HEK293T (cell line): ENCODE results near the gene RSPH3.

Source experiments
- CTBP1 ChIP-seq: fragments of 450-650 bp; IDR thresholded peaks from 2 replicates; pipeline ENCODE4 v1.6.1; 2016; ENCODE audit warnings: borderline replicate concordance
- ELF4 ChIP-seq: fragments of 450-650 bp; IDR thresholded peaks from 2 replicates; pipeline ENCODE4 v1.6.1; 2017; ENCODE audit warnings: antibody characterized with exemption
- FOXA1 ChIP-seq: fragments of 450-650 bp; IDR thresholded peaks from 2 replicates; pipeline ENCODE4 v1.6.1; 2016; ENCODE audit warnings: mild to moderate bottlenecking
- FOXK2 ChIP-seq: fragments of 450-650 bp; IDR thresholded peaks from 2 replicates; pipeline ENCODE4 v1.6.1; 2016; ENCODE audit warnings: mild to moderate bottlenecking
- FOXM1 ChIP-seq: fragments of 450-650 bp; IDR thresholded peaks from 2 replicates; pipeline ENCODE4 v1.6.1; 2017; ENCODE audit warnings: mild to moderate bottlenecking, borderline replicate concordance
- LEF1 ChIP-seq: fragments of 450-650 bp; IDR thresholded peaks from 2 replicates; pipeline ENCODE4 v1.6.1; 2017; ENCODE audit warnings: mild to moderate bottlenecking, borderline replicate concordance
- SP1 ChIP-seq: fragments of 450-650 bp; IDR thresholded peaks from 2 replicates; pipeline ENCODE4 v1.6.1; 2017
- SUZ12 ChIP-seq: fragments of 450-650 bp; IDR thresholded peaks from 2 replicates; pipeline ENCODE4 v1.6.1; 2016; ENCODE audit warnings: mild to moderate bottlenecking
- TARDBP ChIP-seq: fragments of 450-650 bp; IDR thresholded peaks from 2 replicates; pipeline ENCODE4 v1.6.1; 2016
- ZNF384 ChIP-seq: fragments of 450-650 bp; IDR thresholded peaks from 2 replicates; pipeline ENCODE4 v1.6.1; 2016

- TF ChIP-seq ZNF384 (no peak), FOXM1 (no peak), FOXA1 (no peak), SP1 (no peak), FOXK2 (no peak), SUZ12 (no peak), CTBP1 (no peak), TARDBP (no peak), LEF1 (no peak), ELF4 (no peak)
Observed at GRCh38 chr6:159033160-159034049, 33.4 kb upstream of the RSPH3 start.
